HepG2 (cell line): Measurements from ENCODE around the gene TNFSF10. TPM values are rescaled to one million over a fixed set of nuclear protein-coding genes. Genes with fewer than 3 reads are reported as not detected.

Source experiments
- NBN ChIP-seq: fragments of 450-650 bp; conservative IDR thresholded peaks from 2 replicates; pipeline ENCODE4 v1.6.1; 2017
- polyA plus RNA-seq, 8 experiments: library from polyadenylated mRNA; depleted of rRNA in 3 of 8; stranded (reverse) in 7 of 8; unstranded in 1 of 8; fragments of >200 nt; fragmentation: Illumina TruSeq in 4 of 8; extraction: Trizol in 4 of 8; gene quantifications; 2 replicates each; pipeline versions ENCODE4 v1.2.1 to v1.2.3, GENCODE V29; 2011 to 2016; ENCODE audit warnings: low read depth in 4 of 8, missing spikeins in 1 of 8, mixed read lengths in 1 of 8; ENCODE audit not compliant: insufficient read depth in 1 of 8
- total RNA-seq, 5 experiments: library from RNA; depleted of rRNA; stranded (reverse); fragments of >200 nt; fragmentation: Illumina TruSeq; extraction: Trizol; gene quantifications; 2 replicates each; pipeline ENCODE4 v1.2.3, GENCODE V29; 2016; ENCODE audit warnings: low read depth in 1 of 5
- TF ChIP-seq, protein P1 (sequence below): sonication (generic); formaldehyde crosslinking; conservative IDR thresholded peaks from 2 replicates; pipeline ENCODE4 v1.8.0; 2022; ENCODE audit warnings: mild to moderate bottlenecking, moderate library complexity, missing genetic modification reagents
- TF ChIP-seq, protein P2 (sequence below): IDR thresholded peaks from 2 replicates; pipeline ENCODE4 v1.6.1; 2016; ENCODE audit warnings: missing compliant biosample characterization, missing genetic modification reagents, borderline replicate concordance
- TF ChIP-seq, protein P3 (sequence below): sonication (generic); formaldehyde crosslinking; IDR thresholded peaks from 2 replicates; pipeline ENCODE4 v1.9.0; 2021; ENCODE audit warnings: missing genetic modification reagents, borderline replicate concordance

The TNFSF10 gene
- total and polyA plus RNA-seq, 2 of the 13 experiments (the other 11 are each of a cell fraction or from before 2014, with no cell fraction given) = 8.4 to 9.9 TPM

DNA sequence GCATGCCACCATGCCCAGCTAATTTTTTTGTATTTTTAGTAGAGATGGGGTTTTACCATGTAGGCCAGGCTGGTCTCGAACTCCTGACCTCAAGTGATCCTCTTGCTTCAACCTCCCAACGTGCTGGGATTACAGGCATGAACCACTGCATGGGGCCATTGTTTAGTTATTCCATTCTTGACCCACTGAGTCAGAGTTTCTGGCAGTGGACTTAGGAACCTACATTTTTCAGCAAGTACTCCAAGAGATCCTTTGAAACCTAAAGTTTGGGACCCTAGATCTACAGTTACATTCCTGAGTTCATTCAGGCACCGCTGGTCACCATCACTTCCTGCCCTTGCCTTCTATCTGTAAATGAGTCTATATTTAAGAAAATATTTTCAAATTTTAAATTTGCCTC, 1.4 kb upstream of the TNFSF10 start (continued):
- TF ChIP-seq, protein P1, sequence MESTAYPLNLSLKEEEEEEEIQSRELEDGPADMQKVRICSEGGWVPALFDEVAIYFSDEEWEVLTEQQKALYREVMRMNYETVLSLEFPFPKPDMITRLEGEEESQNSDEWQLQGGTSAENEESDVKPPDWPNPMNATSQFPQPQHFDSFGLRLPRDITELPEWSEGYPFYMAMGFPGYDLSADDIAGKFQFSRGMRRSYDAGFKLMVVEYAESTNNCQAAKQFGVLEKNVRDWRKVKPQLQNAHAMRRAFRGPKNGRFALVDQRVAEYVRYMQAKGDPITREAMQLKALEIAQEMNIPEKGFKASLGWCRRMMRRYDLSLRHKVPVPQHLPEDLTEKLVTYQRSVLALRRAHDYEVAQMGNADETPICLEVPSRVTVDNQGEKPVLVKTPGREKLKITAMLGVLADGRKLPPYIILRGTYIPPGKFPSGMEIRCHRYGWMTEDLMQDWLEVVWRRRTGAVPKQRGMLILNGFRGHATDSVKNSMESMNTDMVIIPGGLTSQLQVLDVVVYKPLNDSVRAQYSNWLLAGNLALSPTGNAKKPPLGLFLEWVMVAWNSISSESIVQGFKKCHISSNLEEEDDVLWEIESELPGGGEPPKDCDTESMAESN (CRISPR knock-in tag) = no peak
- TF ChIP-seq, protein P2, sequence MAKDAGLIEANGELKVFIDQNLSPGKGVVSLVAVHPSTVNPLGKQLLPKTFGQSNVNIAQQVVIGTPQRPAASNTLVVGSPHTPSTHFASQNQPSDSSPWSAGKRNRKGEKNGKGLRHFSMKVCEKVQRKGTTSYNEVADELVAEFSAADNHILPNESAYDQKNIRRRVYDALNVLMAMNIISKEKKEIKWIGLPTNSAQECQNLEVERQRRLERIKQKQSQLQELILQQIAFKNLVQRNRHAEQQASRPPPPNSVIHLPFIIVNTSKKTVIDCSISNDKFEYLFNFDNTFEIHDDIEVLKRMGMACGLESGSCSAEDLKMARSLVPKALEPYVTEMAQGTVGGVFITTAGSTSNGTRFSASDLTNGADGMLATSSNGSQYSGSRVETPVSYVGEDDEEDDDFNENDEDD (CRISPR knock-in tag) = no peak
- no peak for TF ChIP-seq NBN
- TF ChIP-seq, protein P3, sequence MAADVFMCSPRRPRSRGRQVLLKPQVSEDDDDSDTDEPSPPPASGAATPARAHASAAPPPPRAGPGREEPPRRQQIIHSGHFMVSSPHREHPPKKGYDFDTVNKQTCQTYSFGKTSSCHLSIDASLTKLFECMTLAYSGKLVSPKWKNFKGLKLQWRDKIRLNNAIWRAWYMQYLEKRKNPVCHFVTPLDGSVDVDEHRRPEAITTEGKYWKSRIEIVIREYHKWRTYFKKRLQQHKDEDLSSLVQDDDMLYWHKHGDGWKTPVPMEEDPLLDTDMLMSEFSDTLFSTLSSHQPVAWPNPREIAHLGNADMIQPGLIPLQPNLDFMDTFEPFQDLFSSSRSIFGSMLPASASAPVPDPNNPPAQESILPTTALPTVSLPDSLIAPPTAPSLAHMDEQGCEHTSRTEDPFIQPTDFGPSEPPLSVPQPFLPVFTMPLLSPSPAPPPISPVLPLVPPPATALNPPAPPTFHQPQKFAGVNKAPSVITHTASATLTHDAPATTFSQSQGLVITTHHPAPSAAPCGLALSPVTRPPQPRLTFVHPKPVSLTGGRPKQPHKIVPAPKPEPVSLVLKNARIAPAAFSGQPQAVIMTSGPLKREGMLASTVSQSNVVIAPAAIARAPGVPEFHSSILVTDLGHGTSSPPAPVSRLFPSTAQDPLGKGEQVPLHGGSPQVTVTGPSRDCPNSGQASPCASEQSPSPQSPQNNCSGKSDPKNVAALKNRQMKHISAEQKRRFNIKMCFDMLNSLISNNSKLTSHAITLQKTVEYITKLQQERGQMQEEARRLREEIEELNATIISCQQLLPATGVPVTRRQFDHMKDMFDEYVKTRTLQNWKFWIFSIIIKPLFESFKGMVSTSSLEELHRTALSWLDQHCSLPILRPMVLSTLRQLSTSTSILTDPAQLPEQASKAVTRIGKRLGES (CRISPR knock-in tag) = no peak
